Measurements from ENCODE around the gene CYP19A1.

DNA sequence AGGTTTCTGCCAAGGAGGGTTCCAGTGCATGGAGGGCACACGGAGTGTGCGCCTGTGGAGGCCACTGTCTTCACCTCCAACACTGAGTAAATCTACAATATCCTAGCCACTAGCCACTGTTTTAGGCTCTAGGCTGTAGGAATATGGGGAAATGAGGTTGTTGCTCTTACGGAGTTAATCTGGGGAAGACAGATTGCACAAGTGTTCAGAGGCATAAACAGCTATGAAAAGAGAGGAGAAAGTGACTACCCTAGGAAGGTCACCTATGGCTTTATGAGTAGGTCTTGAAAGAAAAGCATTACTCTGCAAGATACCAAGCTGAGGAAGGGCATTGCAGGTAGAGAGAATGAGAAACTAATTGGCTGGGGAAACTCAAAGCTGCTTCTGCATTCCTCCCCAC is 85.7 kb downstream of the CYP19A1 start:
- no peak for TF ChIP-seq POLR2A (IDR thresholded peaks at IDR 0.05)
- TF ChIP-seq CTCF (IDR thresholded peaks at IDR 0.05): no peak
